ENCODE measurements around the gene DTX1. TPM values are rescaled to one million over a fixed set of nuclear protein-coding genes. Genes with fewer than 3 reads are reported as not detected.

The DTX1 gene
- polyA plus RNA-seq, 1 donor from 2014 or later, result 0.61 TPM

DNA sequence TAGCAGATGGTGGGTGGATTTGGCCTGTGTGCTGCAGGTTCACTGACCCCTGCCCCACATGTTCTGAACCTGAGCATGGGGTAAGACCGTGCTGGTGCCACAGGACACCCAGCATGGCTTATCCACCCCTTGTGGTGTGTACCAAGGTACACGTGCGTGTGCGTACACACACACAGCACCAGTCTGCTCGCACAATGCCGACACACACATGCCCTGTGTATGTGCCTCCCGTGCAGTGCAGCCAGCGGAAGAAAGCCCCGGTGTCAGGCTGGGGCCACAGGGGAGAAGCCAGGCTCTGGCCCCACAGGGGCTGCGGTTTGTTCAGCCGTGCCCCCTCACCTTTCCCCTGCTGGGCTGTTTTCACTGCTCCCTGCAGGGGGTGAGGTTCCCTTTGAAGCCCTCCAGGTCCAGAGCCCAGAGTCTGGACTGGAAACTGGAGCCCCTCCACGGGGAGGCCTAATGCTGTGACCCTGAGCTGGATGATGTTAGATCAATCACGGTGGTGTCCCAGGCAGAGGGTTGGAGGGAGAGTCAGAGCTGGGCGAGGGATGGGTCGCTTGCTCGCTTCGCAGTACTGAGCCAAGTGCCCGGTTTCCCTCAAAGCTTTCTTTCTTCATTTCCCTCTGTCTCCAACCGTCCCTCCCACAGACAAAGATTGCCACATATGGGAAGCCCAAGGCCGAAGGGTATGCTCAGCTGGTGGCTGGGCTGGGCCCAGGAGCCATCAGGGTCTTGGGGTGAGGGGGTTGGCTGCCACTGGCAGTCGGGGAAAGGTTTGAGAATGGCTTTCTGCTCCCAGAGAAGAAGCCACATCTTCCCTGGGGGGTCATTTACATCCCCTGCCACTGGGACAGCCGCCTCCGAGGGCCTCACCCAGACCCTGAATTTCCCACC lies 6.2 kb downstream of the DTX1 start:
- Mint-ChIP-seq H3K4me3 (peak overlapping the region in 3 of 4 donors; percentile 44 to 68 (median 46)), H3K9me3 (no peaks in the 10 kb centered on the region), H3K4me1 (peaks cover 13 to 31% (median 18%) of the 10 kb centered on the region in 3 donors), H3K27ac (no peak overlapping the region), H3K36me3 (no peaks in the 10 kb centered on the region), H3K27me3 (peaks cover 2% of the 10 kb centered on the region)

DNA sequence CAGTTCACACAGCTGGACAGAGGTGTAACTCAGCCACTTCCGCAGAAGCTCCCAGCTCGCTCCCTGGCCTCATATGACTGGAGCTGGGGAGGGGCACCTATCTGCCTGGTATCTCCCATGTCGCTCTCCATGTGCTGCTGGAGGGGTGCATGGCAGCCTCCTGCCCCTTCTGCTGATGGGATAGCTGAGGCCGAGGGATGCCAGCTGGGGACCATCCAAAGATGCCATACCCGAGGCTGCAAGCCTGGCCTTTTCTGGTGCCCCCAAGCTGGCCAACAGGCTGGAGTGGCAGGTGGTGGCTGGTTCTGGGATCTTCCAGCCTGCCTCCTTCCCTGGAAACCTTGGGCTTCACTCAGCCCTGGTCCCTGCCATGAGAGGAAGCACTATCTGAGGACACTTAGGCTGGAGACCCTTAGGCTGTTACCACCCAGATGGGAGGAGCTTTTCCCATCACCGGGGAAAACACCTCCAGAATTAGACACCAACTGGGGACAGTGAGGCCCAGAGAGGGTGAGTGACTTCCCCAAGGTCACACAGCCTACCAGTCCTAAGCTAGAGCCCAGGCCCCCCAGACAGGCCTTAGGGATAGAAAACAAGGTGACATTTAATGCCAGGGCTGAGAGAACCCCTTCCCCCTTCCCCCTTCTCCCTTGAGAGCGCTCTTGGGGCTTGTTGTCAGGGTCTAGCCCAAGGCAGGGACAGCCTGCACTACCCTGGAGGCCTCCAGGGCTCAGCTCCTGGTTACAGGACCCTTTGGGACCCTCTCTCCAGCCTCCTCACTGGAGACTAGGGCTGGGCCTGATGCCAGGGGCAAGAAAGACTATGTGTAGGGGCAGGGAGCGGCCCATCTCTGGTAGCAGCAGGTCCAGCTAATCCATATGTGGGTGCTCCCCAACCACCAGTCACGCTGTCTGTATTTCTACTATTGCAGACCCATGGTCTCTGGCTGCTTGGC lies 7.1 kb downstream of the DTX1 start:
- Mint-ChIP-seq H3K9me3 (no peaks in the 10 kb centered on the region), H3K4me1 (peaks cover 17 to 37% (median 25%) of the 10 kb centered on the region in 3 donors), H3K27ac (no peak overlapping the region), H3K27me3 (peaks cover 3% of the 10 kb centered on the region), H3K4me3 (peak overlapping the region in 1 of 4 donors; percentile 28), H3K36me3 (no peaks in the 10 kb centered on the region)

DNA sequence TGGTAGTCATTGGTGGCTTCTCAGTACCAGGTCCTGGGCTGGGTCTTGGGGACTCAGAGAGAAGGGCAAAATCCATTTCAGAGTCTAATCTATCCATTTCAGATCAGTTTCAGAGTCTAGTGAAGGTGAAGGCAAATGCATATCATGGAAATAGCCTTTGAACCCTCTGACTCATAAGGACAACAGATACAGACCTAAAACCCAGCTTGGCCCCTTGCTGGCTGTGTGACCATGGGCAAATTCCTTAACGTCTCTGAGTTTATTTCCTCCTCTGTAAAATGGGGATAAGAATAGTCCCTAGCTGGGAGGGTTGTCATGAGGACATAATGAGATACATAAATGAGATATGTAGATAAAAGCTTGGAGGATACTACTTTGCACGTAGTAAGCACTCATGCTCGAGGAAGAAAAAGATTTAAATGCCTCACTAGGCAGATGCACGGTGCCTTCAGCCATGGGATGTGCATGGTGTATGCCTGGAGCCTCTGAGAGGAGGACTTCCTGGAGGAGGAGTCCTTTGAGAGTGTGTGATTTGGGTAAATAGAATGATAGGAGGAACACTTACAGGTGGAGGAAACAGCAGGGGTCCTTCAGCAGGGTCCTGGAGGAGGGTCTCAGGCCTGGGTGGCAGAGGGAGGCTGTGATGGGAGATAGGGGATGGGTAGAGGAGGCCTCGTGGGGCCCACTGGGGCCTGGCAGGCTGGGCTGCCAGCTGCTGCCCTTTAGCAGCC lies 8.0 kb downstream of the DTX1 start:
- peaks cover 19 to 43% (median 33%) of the 10 kb centered on the region in 3 donors for H3K4me1 Mint-ChIP-seq
- peak overlapping the region in 2 of 4 donors; percentile 32 to 67 for H3K4me3 Mint-ChIP-seq
- H3K27ac Mint-ChIP-seq, result peak overlapping the region; percentile 3 to 48 (median 40)
- peaks cover 3% of the 10 kb centered on the region for H3K27me3 Mint-ChIP-seq
- no peaks in the 10 kb centered on the region for H3K36me3 Mint-ChIP-seq
- H3K9me3 Mint-ChIP-seq, result no peaks in the 10 kb centered on the region

DNA sequence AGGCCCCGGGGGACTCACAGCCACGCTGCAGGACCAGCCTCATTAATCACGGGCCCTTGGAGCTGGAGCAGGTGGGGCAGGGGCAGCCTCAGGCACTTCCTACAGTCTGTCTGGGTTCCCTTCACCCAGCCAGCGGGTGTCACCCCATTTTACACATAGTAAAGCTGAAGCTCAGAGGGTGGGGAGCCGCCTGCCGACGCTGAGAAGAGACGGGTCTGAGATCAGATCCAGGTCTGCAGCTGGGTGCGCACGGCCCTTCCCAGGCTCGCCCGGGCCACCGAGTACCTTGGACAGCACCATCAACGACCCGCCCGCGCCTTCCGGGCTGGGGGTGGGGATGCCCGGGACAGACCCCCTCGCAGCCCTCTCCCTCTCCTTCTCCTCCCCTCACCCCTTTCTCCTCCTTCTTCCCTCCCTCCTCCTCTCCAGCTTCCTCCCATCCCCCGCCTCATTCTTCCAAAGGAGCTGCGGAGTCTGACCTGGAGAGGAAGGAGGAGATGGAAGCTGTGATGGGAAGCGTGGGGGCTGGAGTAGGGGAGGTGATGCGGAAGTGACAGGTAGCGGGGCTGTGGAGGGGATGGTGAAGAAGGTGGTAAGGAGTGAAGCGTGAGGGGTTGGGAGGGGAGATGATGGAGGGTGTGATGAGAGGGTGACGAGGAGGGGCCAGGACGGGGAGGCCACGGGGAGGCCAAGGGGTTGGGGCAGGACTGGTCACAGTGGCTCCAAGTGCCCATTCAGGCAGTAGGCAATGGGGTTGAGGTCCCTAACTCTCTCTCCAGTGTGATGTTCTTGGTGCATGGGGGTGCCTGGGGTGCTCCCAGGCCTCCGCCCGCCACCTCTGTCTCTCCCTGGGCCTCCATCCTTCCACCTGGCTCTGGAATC lies 8.8 kb downstream of the DTX1 start:
- Mint-ChIP-seq H3K4me1 (peaks cover 25 to 51% (median 41%) of the 10 kb centered on the region in 3 donors), H3K36me3 (no peaks in the 10 kb centered on the region), H3K4me3 (no peak overlapping the region), H3K27ac (peak overlapping the region in 1 of 3 donors; percentile 3), H3K9me3 (no peaks in the 10 kb centered on the region), H3K27me3 (peaks cover 3% of the 10 kb centered on the region)

DNA sequence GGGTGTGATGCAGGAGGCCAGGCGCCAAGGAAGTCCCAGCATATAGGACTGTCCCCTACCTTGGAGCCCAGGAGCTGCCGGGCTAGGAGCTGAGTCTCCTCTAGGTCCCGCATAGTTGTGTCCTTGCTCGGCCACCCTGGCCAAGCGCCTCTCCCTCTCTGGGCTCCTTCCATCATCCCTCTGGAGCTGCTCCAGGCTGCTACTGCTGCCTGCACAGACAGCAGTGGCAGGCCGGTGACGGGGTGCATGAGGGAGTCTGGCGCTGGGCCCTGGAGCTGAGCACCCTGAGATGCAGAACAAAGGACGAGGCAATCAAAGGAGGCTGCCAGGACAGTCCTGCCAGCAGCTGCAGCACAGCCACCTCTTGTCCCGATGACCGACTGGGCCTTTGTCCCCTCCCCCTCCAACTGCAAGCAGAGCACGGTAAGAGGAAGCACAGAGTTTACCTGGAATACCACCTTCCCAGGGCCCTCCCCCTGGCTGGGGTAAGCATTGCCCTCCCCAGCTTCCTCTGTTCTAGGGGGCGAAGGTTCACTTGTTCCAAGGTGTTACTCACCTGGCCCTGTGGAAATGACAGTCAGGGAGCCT lies 10.4 kb downstream of the DTX1 start:
- Mint-ChIP-seq H3K4me1 (peaks cover 27 to 47% (median 39%) of the 10 kb centered on the region in 3 donors), H3K4me3 (peak overlapping the region in 3 of 4 donors; percentile 5 to 68 (median 54)), H3K27me3 (peaks cover 3% of the 10 kb centered on the region), H3K27ac (peak overlapping the region in 1 of 3 donors; percentile 39), H3K36me3 (no peaks in the 10 kb centered on the region), H3K9me3 (no peaks in the 10 kb centered on the region)

DNA sequence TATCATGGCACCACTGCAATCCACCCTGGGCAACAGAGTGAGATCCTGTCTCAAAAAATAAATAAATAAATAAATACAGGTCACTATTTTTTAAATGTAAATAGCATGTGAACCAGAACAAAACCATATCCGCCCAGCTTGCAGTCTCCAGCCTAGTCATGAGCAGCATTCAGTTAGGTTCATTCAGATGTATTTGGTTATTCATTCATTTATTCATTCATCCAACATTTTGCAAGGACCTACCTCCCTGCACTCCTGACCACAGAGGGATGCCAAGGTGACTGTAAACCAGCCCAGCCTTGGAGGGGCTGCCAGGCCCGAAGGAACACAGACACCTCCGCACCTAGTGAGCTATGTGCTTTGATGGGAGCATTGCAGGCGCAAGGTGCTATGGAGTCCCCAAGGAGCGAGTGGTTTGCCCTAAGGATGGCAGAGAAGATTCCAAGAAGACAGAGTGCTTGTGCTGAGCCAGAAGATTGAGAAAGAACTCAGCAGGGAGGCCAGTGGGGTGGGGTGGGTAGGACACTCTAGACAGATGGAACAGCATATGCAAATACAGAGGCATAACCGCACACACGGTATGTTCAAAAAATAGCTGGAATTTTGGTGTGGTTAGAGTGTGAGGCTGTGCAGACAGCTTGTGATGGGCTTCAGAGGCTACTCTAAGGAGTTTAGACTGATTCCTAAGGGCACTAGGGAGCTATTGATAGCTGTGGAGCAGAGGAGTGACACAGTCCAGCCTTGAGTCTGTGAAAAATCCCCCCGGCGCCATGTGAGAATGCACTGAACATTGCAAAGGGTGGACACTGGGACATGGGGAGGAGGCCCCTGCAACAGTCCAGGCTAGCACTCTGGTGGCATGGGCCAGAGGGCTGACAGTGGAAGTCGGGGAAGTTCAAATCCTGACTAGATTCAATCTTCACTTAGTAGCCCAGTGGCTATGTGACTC lies 11.7 kb downstream of the DTX1 start:
- Mint-ChIP-seq H3K9me3 (no peaks in the 10 kb centered on the region), H3K4me3 (peak overlapping the region in 3 of 4 donors; percentile 37 to 55 (median 55)), H3K27ac (peak overlapping the region in 2 of 3 donors; percentile 81 to 90), H3K36me3 (no peaks in the 10 kb centered on the region), H3K4me1 (peaks cover 27 to 47% (median 43%) of the 10 kb centered on the region in 3 donors), H3K27me3 (peaks cover 3% of the 10 kb centered on the region)

DNA sequence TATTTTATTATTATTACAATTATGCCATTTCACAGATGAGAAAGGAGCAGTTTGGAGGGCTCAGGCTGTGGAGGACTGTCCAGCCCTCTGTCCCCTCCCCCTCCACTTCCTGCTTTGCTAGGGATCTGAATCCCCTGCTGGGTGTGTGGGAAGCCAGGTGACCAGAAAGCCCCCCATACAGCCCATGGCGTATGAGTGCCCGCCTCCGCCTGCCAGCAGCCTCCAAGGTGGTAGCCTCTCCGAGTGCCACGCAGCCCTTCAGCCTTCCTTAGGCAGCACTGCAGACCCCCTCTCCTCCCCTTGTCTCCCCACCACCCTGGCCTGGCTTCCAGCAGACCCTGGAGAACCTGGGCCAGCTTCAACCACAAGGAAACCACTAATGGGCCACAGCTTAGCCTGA lies 12.6 kb downstream of the DTX1 start:
- Mint-ChIP-seq H3K4me3 (no peak overlapping the region), H3K27me3 (peaks cover 4% of the 10 kb centered on the region), H3K36me3 (no peaks in the 10 kb centered on the region), H3K4me1 (peaks cover 36 to 55% (median 52%) of the 10 kb centered on the region in 3 donors), H3K9me3 (no peaks in the 10 kb centered on the region), H3K27ac (peak overlapping the region in 1 of 3 donors; percentile 90)

DNA sequence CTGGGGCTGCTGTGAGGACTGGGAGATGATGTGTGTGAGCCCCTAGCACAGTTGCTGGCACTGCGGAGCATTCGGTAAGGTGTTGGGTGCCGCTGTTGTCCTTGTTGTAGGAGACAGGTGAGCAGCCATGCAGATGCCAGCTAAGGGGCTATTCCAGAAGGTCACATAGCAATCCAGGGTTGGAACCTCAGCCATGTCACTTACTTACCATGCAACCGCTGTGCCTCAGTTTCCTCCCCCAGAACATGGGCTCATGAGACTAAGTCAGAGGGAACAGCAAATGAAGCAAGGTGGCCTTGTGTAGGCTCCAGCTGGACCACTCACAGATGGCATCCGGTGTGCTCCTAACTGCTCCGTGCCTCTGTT lies 13.2 kb downstream of the DTX1 start:
- Mint-ChIP-seq H3K27ac (peak overlapping the region; percentile 59 to 90 (median 88)), H3K27me3 (peaks cover 4% of the 10 kb centered on the region), H3K4me1 (peaks cover 42 to 58% (median 56%) of the 10 kb centered on the region in 3 donors), H3K9me3 (no peaks in the 10 kb centered on the region), H3K4me3 (peak overlapping the region in 3 of 4 donors; percentile 30 to 73 (median 66)), H3K36me3 (no peaks in the 10 kb centered on the region)

DNA sequence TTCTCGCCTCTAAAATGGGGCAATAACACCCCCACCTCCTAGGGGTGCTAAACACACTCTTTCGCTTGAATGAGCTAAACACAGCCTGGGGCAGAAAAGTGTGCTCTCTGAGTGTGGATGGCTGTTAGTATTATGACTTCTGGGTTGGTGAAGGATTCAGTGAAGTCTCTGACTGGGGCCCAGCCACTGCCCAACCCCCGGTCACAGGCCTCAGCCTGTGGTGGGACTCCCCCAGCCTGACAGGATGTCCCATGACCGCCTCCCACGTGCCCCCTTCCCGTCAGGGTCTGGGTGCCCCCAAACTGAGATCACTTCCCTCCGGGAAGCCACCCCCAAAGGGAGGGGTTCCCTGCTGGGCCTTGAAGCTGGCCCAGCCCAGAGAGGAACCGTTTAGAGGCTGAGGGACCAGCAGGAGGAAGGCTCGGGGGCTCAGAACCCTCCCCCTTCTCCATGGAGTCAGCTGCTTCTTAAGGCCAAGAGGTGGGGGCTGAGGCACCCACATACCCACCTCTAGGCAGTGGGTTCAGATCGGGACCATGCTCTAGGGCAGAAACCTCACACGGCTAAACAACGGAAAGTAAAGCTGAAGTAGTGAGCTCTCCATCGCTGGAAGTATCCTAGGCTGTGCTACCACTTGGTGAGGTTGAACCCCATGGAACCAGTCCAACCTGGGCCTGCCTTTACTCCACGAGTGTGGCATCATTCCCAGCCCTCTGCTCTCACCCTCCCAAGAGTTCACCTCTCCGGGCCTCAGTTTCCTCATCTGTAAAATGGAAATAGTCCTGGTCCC lies 13.8 kb downstream of the DTX1 start:
- Mint-ChIP-seq H3K36me3 (no peaks in the 10 kb centered on the region), H3K4me3 (peak overlapping the region in 3 of 4 donors; percentile 30 to 73 (median 66)), H3K27me3 (peaks cover 4% of the 10 kb centered on the region), H3K9me3 (no peaks in the 10 kb centered on the region), H3K4me1 (peaks cover 46 to 59% (median 57%) of the 10 kb centered on the region in 3 donors), H3K27ac (peak overlapping the region; percentile 59 to 90 (median 88))

DNA sequence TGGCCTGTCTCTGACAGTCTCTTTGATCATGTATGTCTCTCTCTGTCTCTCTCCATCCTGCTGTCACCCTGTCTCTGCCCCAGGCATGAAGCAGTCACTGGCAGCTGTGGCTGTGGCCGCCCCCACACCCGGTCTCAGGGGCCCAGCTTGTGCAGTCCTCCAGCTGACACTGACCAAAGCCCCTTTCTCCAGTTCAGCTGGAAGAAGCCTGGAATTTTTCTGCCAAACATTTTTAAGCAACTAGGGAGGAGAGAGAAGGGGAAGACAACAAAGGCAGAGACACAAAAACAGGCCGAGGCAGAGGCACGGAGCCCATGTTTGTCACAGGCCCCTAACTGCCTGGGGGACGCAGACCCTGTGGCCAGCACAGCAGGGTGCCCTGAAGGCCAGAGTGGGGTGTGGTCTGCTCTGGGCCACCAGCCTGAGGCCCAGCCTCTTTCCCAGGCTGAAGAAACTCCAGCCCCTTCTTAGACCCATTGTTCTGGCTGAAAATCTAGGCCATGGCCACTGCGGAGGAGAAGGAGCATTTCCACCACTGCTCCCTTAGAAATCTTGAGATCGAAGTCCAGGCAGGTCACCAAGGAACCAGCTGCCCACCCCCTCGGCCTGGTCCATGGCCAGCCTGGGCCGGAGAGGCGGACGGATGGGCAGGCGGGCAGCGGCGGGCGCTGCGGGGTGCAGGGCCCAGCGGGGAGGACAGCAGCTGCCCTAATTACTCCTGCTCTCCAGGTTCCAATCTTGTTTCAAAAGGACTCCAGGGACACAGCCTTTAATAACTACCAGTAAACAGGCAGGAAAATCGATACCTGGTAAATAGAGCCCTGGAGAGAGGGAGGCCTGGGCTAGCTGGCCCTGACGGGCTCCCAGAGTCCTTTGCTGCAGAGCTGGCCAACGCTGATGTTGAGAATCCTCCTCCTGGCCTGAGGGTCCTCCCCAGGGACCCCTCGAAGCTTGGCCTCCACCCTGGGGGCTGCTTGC lies 14.9 kb downstream of the DTX1 start:
- Mint-ChIP-seq H3K4me3 (peak overlapping the region in 1 of 4 donors; percentile 71), H3K36me3 (no peaks in the 10 kb centered on the region), H3K27me3 (peaks cover 4% of the 10 kb centered on the region), H3K27ac (peak overlapping the region; percentile 59 to 90 (median 60)), H3K4me1 (peaks cover 53 to 64% (median 64%) of the 10 kb centered on the region in 3 donors), H3K9me3 (no peaks in the 10 kb centered on the region)

DNA sequence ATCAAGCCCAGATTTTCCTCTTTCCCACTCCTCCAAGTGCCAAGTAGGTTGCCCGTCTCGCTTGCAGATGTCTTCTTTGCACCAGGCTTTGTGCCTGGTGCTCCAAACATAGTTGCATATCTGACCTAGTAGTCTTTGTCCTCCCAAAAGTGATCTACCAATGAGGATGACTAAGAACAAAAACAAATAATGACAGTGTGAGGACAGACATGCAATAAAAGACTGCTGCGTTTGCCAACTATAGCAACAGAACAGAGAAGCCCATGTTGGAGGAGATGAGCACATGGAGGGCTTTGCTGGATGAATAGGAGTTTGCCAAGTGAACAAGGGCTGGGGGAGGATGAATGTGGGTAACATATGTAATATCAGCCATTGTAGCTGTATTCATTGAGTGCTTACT lies 15.6 kb downstream of the DTX1 start:
- Mint-ChIP-seq H3K36me3 (no peaks in the 10 kb centered on the region), H3K27ac (peak overlapping the region; percentile 6 to 60 (median 59)), H3K4me3 (peak overlapping the region in 1 of 4 donors; percentile 22), H3K4me1 (peaks cover 53 to 69% (median 64%) of the 10 kb centered on the region in 3 donors), H3K9me3 (no peaks in the 10 kb centered on the region), H3K27me3 (peaks cover 4% of the 10 kb centered on the region)
